ENCODE results near the gene UGT1A8. TPM values are rescaled to one million over a fixed set of nuclear protein-coding genes. Genes with fewer than 3 reads are reported as not detected.
"Not testable (repeated sequence)": the region's sequence is repeated elsewhere in the genome, so short reads cannot be mapped to it uniquely, and the experiment has no call there.

The UGT1A8 gene
- 10 to 100 TPM in 1 of 4 donors, 1 to 10 TPM in 2, under 1 TPM in 1; 0.07 to 13.6 (median 4.9) TPM for polyA plus RNA-seq
- long read RNA-seq, donor 1 = 0 reads
- long read RNA-seq, donor 2 = 0 reads
- long read RNA-seq, donor 3 = 0 reads
- long read RNA-seq, donor 4 = 0 reads
- long read RNA-seq, donor 5 = 0 reads
- long read RNA-seq, donor 6 = 0 reads
- long read RNA-seq, donor 7 = 0 reads
- long read RNA-seq, donor 8 = 0 reads
- long read RNA-seq, donor 9 = 0 reads
- long read RNA-seq, donor 10 = 0 reads

- not testable (repeated sequence) for H3K9me3 ChIP-seq (ENCODE audit: control insufficient read depth in 2 of 2, insufficient read depth in 1 of 2, low read depth in 1 of 2, low read length in 1 of 2); H3K27ac ChIP-seq (ENCODE audit: low read depth in 1 of 3, low read length in 2 of 3); H3K27me3 ChIP-seq (ENCODE audit: control insufficient read depth in 3 of 3, insufficient read depth in 3 of 3, low read length in 3 of 3); H3K4me1 ChIP-seq (ENCODE audit: control insufficient read depth in 3 of 3, insufficient read depth in 2 of 3, low read depth in 1 of 3, low read length in 2 of 3); H3K4me3 ChIP-seq (ENCODE audit: low read depth in 1 of 3, low read length in 3 of 3); FAIRE-seq; H3K36me3 ChIP-seq (ENCODE audit: control insufficient read depth in 3 of 3, insufficient read depth in 2 of 3, low read depth in 1 of 3, low read length in 3 of 3)
- peak; percentile 24 to 78 for DNase-seq
- WGBS, 3 donors = 18 to 58% (median 33%) methylated on average over 5 of the region's 5 CpGs
Observed at GRCh38 chr2:233617476-233617875, at the start of gene UGT1A8. UGT1A8 (plus strand) TSS chr2:233617633; CDS start chr2:233617708, 75 bp downstream.

DNA sequence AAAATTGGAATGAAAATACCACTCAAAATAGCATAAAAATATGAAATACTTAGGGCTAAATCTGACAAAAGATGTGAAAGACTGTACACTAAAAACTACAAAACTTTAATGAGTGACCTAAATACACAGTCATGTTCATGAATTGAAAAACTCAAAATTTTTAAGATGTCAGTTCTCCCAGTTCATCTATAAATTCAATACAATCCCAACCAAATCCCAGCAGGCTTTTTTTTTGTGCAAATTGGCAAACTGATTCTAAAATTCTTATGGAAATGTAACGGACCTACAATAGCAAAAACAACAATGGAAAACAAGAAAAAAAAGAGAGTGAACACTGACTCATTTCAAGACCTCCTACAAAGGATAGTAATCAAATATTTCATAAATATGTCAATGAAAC is 46.4 kb upstream of the UGT1A8 start:
- no peaks in the 10 kb centered on the region for H3K36me3 ChIP-seq (ENCODE audit: control insufficient read depth in 3 of 3, insufficient read depth in 2 of 3, low read depth in 1 of 3, low read length in 3 of 3)
- no peak overlapping the region for H3K4me3 ChIP-seq (ENCODE audit: low read depth in 1 of 3, low read length in 3 of 3)
- FAIRE-seq = no peak
- WGBS, 3 donors = 56 to 71% (median 62%) methylated on average over 1 of the region's 1 CpG
- H3K27ac ChIP-seq (ENCODE audit: low read depth in 1 of 3, low read length in 2 of 3) = no peak overlapping the region
- DNase-seq = no peak
- no peaks in the 10 kb centered on the region for H3K4me1 ChIP-seq (ENCODE audit: control insufficient read depth in 3 of 3, insufficient read depth in 2 of 3, low read depth in 1 of 3, low read length in 2 of 3)
- no peaks in the 10 kb centered on the region for H3K27me3 ChIP-seq (ENCODE audit: control insufficient read depth in 3 of 3, insufficient read depth in 3 of 3, low read length in 3 of 3)
- no peaks in the 10 kb centered on the region for H3K9me3 ChIP-seq (ENCODE audit: control insufficient read depth in 2 of 2, insufficient read depth in 1 of 2, low read depth in 1 of 2, low read length in 1 of 2)

- 84 to 88% (median 87%) methylated on average over 2 of the region's 2 CpGs for WGBS, 3 donors
- Histone ChIP-seq H3K36me3 (ENCODE audit: control insufficient read depth in 3 of 3, insufficient read depth in 2 of 3, low read depth in 1 of 3, low read length in 3 of 3) (no peaks in the 10 kb centered on the region), H3K9me3 (ENCODE audit: control insufficient read depth in 2 of 2, insufficient read depth in 1 of 2, low read depth in 1 of 2, low read length in 1 of 2) (no peaks in the 10 kb centered on the region), H3K4me1 (ENCODE audit: control insufficient read depth in 3 of 3, insufficient read depth in 2 of 3, low read depth in 1 of 3, low read length in 2 of 3) (no peaks in the 10 kb centered on the region), H3K27ac (ENCODE audit: low read depth in 1 of 3, low read length in 2 of 3) (no peak overlapping the region), H3K27me3 (ENCODE audit: control insufficient read depth in 3 of 3, insufficient read depth in 3 of 3, low read length in 3 of 3) (no peaks in the 10 kb centered on the region), H3K4me3 (ENCODE audit: low read depth in 1 of 3, low read length in 3 of 3) (no peak overlapping the region)
- no peak for DNase-seq
- FAIRE-seq = no peak
Observed at GRCh38 chr2:233571462-233571861, 46.0 kb upstream of the UGT1A8 start.

DNA sequence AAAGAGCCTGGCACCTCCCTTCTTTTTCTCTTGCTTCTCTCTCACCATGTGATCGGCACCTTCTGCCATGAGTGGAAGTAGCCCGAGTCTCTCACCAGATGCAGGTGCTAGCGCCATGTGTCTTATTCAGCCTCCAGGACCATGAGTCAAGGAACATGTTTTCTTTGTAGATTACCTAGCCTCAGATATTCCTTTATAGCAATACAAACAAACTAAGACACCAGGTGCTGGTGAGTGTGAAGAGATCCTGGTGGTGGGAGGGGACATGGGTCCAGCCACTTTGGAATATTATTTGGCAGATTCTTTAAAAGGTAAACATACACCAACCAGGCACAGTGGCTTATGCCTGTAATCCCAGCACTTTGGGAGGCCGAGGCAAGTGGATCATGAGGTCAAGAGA is 45.0 kb upstream of the UGT1A8 start:
- 78 to 80% (median 78%) methylated on average over 4 of the region's 4 CpGs for WGBS, 3 donors
- no peaks in the 10 kb centered on the region for H3K27me3 ChIP-seq (ENCODE audit: control insufficient read depth in 3 of 3, insufficient read depth in 3 of 3, low read length in 3 of 3)
- no peaks in the 10 kb centered on the region for H3K9me3 ChIP-seq (ENCODE audit: control insufficient read depth in 2 of 2, insufficient read depth in 1 of 2, low read depth in 1 of 2, low read length in 1 of 2)
- DNase-seq (no peak), FAIRE-seq (no peak)
- H3K4me1 ChIP-seq (ENCODE audit: control insufficient read depth in 3 of 3, insufficient read depth in 2 of 3, low read depth in 1 of 3, low read length in 2 of 3) = no peaks in the 10 kb centered on the region
- no peak overlapping the region for H3K27ac ChIP-seq (ENCODE audit: low read depth in 1 of 3, low read length in 2 of 3)
- H3K36me3 ChIP-seq (ENCODE audit: control insufficient read depth in 3 of 3, insufficient read depth in 2 of 3, low read depth in 1 of 3, low read length in 3 of 3) = no peaks in the 10 kb centered on the region
- no peak overlapping the region for H3K4me3 ChIP-seq (ENCODE audit: low read depth in 1 of 3, low read length in 3 of 3)

GRCh38 chr2:233577341-233577740 is 40.1 kb upstream of the UGT1A8 start:
- H3K27me3 ChIP-seq (ENCODE audit: control insufficient read depth in 3 of 3, insufficient read depth in 3 of 3, low read length in 3 of 3); H3K36me3 ChIP-seq (ENCODE audit: control insufficient read depth in 3 of 3, insufficient read depth in 2 of 3, low read depth in 1 of 3, low read length in 3 of 3); H3K27ac ChIP-seq (ENCODE audit: low read depth in 1 of 3, low read length in 2 of 3); H3K4me3 ChIP-seq (ENCODE audit: low read depth in 1 of 3, low read length in 3 of 3); DNase-seq; H3K4me1 ChIP-seq (ENCODE audit: control insufficient read depth in 3 of 3, insufficient read depth in 2 of 3, low read depth in 1 of 3, low read length in 2 of 3); H3K9me3 ChIP-seq (ENCODE audit: control insufficient read depth in 2 of 2, insufficient read depth in 1 of 2, low read depth in 1 of 2, low read length in 1 of 2); FAIRE-seq: not testable (repeated sequence)
- 62 to 63% (median 62%) methylated on average over 5 of the region's 5 CpGs for WGBS, 3 donors

DNA sequence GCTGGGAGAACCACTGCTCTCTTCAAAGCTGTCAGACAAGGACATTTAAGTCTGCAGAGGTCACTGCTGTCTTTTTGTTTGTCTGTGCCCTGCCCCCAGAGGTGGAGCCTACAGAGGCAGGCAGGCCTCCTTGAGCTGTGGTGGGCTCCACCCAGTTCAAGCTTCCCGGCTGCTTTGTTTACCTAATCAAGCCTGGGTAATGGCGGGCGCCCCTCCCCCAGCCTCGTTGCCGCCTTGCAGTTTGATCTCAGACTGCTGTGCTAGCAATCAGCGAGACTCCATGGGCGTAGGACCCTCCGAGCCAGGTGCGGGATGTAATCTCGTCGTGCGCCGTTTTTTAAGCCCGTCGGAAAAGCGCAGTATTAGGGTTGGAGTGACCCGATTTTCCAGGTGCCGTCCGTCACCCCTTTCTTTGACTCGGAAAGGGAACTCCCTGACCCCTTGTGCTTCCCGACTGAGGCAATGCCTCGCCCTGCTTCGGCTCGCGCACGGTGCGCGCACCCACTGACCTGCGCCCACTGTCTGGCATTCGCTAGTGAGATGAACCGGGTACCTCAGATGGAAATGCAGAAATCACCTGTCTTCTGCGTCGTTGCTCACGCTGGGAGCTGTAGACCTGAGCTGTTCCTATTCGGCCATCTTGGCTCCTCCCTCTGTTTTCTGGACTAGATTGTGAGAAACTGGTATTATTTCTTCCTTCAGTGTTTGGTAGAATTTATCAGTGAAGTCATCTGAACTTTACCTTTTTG is 34.0 kb upstream of the UGT1A8 start:
- 73 to 84% (median 76%) methylated on average over 28 to 35 of the region's 35 CpGs for WGBS, 3 donors
- not testable (repeated sequence) for H3K9me3 ChIP-seq (ENCODE audit: control insufficient read depth in 2 of 2, insufficient read depth in 1 of 2, low read depth in 1 of 2, low read length in 1 of 2); H3K27me3 ChIP-seq (ENCODE audit: control insufficient read depth in 3 of 3, insufficient read depth in 3 of 3, low read length in 3 of 3); DNase-seq; H3K27ac ChIP-seq (ENCODE audit: low read depth in 1 of 3, low read length in 2 of 3); H3K36me3 ChIP-seq (ENCODE audit: control insufficient read depth in 3 of 3, insufficient read depth in 2 of 3, low read depth in 1 of 3, low read length in 3 of 3); FAIRE-seq; H3K4me3 ChIP-seq (ENCODE audit: low read depth in 1 of 3, low read length in 3 of 3); H3K4me1 ChIP-seq (ENCODE audit: control insufficient read depth in 3 of 3, insufficient read depth in 2 of 3, low read depth in 1 of 3, low read length in 2 of 3)

- Histone ChIP-seq H3K4me3 (ENCODE audit: low read depth in 1 of 3, low read length in 3 of 3) (no peak overlapping the region), H3K4me1 (ENCODE audit: control insufficient read depth in 3 of 3, insufficient read depth in 2 of 3, low read depth in 1 of 3, low read length in 2 of 3) (peaks cover 0 to 3% (median 0%) of the 10 kb centered on the region in 3 donors), H3K36me3 (ENCODE audit: control insufficient read depth in 3 of 3, insufficient read depth in 2 of 3, low read depth in 1 of 3, low read length in 3 of 3) (no peaks in the 10 kb centered on the region), H3K27ac (ENCODE audit: low read depth in 1 of 3, low read length in 2 of 3) (no peak overlapping the region), H3K9me3 (ENCODE audit: control insufficient read depth in 2 of 2, insufficient read depth in 1 of 2, low read depth in 1 of 2, low read length in 1 of 2) (no peaks in the 10 kb centered on the region), H3K27me3 (ENCODE audit: control insufficient read depth in 3 of 3, insufficient read depth in 3 of 3, low read length in 3 of 3) (no peaks in the 10 kb centered on the region)
- 93 to 95% (median 94%) methylated on average over 1 of the region's 1 CpG for WGBS, 3 donors
- no peak for DNase-seq
- FAIRE-seq = no peak
Observed at GRCh38 chr2:233584210-233584609, 33.2 kb upstream of the UGT1A8 start.

- Histone ChIP-seq H3K4me3 (ENCODE audit: low read depth in 1 of 3, low read length in 3 of 3) (no peak overlapping the region), H3K27ac (ENCODE audit: low read depth in 1 of 3, low read length in 2 of 3) (no peak overlapping the region), H3K36me3 (ENCODE audit: control insufficient read depth in 3 of 3, insufficient read depth in 2 of 3, low read depth in 1 of 3, low read length in 3 of 3) (no peaks in the 10 kb centered on the region), H3K27me3 (ENCODE audit: control insufficient read depth in 3 of 3, insufficient read depth in 3 of 3, low read length in 3 of 3) (no peaks in the 10 kb centered on the region), H3K4me1 (ENCODE audit: control insufficient read depth in 3 of 3, insufficient read depth in 2 of 3, low read depth in 1 of 3, low read length in 2 of 3) (peaks cover 0 to 3% (median 0%) of the 10 kb centered on the region in 3 donors), H3K9me3 (ENCODE audit: control insufficient read depth in 2 of 2, insufficient read depth in 1 of 2, low read depth in 1 of 2, low read length in 1 of 2) (no peaks in the 10 kb centered on the region)
- 67 to 83% (median 77%) methylated on average over 2 of the region's 2 CpGs for WGBS, 3 donors
- DNase-seq = peak; percentile 53 to 56
- FAIRE-seq = no peak
Observed at GRCh38 chr2:233588400-233588799, 29.0 kb upstream of the UGT1A8 start.
